ENCODE measurements around the gene CCDC85A.

GRCh38 chr2:56229397-56230060 lies 45.7 kb downstream of the CCDC85A start:
- TF ChIP-seq CTCF (conservative IDR thresholded peaks at IDR 0.05) (no peak), ZFX (IDR thresholded peaks at IDR 0.05) (no peak)

All from C4-2B (cell line).